OCI-LY1 (cell line): ENCODE measurements around the gene PCNT.

ENCODE experiments used
- EZH2 ChIP-seq: fragments of 200-600 bp; sonication (generic), shearing (Covaris generic); IDR thresholded peaks from 2 replicates; pipeline ENCODE4 v1.8.0; 2017; ENCODE audit warnings: borderline replicate concordance, mixed run types, mild to moderate bottlenecking, antibody characterized with exemption, low read length, moderate library complexity, mixed read lengths
- TF ChIP-seq, protein P1 (sequence below): fragments of 200-600 bp; sonication (generic), shearing (Covaris generic); IDR thresholded peaks from 2 replicates; pipeline ENCODE4 v1.5.1; 2017; ENCODE audit warnings: mild to moderate bottlenecking, antibody characterized with exemption, low read length, moderate library complexity, mixed read lengths

DNA sequence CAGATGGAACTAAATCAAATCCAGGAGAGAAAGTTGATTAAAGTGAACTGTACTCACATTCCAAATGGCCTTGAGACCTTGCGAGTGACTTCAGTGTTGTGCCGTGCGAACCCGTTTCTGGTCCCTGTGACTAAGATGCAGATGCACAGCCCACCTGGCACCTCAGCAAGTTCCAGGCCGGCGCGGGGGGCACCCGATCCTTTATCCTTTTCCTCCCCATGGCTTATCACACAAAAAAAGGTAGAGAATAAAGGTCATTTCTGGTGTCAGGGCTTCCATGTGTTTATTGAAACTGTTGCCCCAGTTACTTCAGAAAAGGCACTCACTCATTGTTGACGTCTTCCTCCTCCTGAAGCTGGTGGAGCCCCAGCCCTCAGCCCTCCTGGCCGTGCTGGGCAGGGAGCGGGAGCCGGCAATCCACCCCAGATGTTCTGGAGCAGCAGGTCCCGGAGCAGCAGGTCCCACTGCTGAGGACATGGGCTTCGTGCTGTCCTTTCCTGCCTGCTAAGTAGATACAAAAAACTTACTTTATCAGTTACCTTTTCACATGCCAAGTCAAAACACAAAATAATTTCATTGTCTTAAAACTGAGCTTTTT is 53.0 kb downstream of the PCNT start:
- TF ChIP-seq, protein P1, sequence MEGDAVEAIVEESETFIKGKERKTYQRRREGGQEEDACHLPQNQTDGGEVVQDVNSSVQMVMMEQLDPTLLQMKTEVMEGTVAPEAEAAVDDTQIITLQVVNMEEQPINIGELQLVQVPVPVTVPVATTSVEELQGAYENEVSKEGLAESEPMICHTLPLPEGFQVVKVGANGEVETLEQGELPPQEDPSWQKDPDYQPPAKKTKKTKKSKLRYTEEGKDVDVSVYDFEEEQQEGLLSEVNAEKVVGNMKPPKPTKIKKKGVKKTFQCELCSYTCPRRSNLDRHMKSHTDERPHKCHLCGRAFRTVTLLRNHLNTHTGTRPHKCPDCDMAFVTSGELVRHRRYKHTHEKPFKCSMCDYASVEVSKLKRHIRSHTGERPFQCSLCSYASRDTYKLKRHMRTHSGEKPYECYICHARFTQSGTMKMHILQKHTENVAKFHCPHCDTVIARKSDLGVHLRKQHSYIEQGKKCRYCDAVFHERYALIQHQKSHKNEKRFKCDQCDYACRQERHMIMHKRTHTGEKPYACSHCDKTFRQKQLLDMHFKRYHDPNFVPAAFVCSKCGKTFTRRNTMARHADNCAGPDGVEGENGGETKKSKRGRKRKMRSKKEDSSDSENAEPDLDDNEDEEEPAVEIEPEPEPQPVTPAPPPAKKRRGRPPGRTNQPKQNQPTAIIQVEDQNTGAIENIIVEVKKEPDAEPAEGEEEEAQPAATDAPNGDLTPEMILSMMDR = no peak
- no peak for TF ChIP-seq EZH2
